Epidermal melanocyte (primary cell): Measurements from ENCODE around the gene PPP1R10.
"Not testable (repeated sequence)": the region's sequence is repeated elsewhere in the genome, so short reads cannot be mapped to it uniquely, and the experiment has no call there.

ENCODE experiments used
- DNase-seq: peaks from one replicate; pipeline ENCODE4 v3.0.0; 2011; ENCODE audit warnings: low spot score; ENCODE audit not compliant: insufficient read length

PPP1R10 gene

GRCh38 chr6:30616811-30617564 lies at the start of gene PPP1R10:
PPP1R10 (minus strand) TSS chr6:30617243; CDS start chr6:30609944, 7,299 bp downstream.
- peak; percentile 74 for DNase-seq

DNA sequence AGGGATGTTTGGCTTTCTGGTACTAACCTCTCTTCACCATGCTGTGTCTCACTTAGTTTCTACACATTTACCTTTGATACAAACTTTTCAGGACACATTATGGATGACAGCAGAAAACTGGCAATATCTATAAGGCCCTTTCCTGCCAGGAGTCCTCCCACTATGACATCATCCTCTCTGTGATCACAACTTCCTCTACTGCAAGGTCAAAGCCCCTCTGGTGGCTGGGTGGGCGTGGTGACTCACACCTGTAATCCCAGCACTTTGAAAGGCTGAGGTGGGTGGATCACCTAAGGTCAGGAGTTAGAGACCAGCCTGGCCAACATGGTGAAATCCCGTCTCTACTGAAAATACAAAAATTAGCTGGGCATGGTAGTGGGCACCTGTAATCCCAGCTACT lies 49.3 kb upstream of the PPP1R10 start:
- not testable (repeated sequence) for DNase-seq

- DNase-seq = no peak
These were observed 48.1 kb upstream of the PPP1R10 start for GRCh38 chr6:30664994-30665767.

DNA sequence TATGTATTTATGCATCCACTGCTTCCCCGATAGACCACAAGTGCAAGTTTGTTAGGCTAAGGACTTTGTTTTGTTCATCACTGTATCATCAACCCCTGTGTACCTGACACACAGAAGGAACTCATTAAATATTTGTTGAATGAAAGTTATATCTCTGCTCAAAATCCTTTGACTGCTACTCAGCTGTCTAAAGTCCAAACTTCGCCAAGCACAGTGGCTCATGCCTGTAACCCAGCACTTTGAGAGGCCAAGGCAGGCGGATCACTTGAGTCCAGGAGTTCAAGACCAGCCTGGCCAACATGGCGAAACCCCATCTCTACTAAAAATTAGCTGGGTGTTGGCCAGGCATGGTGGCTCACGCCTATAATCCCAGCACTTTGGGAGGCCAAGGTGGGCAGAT lies 40.9 kb upstream of the PPP1R10 start:
- DNase-seq = not testable (repeated sequence)

- no peak for DNase-seq
These were observed 40.4 kb upstream of the PPP1R10 start for GRCh38 chr6:30657454-30657853.

DNA sequence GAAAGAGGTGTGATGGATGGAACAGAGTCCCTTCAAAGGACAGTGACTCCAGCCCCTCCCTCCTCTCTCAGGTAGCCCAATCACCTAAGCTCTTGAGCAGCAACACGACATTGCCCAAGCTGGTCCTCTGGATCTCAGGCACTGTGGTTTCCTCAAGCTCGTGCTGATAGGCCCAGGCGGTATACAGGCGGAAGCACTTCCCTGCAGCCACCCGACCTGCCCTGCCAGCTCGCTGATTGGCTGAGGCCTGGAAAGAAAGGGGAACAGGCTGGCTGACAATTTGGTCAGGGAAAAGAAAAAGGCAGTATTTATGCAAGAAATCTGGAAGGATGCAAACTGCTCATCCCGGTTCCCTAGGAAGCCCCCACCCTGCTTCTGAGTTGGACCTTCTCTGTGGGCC lies 39.5 kb upstream of the PPP1R10 start:
- DNase-seq = no peak

DNA sequence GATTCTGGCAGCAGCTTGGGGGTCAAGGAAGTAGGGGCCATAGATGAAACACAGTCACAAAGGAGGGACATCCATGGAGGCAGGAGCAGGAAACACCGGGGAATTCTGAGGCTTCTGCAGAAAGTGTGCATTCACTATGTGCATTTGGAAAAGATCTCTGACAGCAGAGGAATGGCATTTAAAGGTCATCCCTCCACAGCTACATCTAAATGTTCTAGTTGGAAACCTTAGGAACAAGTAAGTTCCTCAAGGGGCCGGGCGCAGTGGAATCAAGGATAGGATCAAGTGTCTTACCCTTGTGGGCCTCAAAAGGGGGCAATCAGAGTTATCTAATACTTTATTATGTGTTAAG lies 38.7 kb upstream of the PPP1R10 start:
- DNase-seq = no peak

GRCh38 chr6:30654798-30655742 lies 38.0 kb upstream of the PPP1R10 start:
- DNase-seq = no peak

- DNase-seq = no peak
These were observed 34.1 kb upstream of the PPP1R10 start for GRCh38 chr6:30651143-30651542.

- peak; percentile 68 for DNase-seq
These were observed 30.4 kb upstream of the PPP1R10 start for GRCh38 chr6:30647242-30648116.

DNA sequence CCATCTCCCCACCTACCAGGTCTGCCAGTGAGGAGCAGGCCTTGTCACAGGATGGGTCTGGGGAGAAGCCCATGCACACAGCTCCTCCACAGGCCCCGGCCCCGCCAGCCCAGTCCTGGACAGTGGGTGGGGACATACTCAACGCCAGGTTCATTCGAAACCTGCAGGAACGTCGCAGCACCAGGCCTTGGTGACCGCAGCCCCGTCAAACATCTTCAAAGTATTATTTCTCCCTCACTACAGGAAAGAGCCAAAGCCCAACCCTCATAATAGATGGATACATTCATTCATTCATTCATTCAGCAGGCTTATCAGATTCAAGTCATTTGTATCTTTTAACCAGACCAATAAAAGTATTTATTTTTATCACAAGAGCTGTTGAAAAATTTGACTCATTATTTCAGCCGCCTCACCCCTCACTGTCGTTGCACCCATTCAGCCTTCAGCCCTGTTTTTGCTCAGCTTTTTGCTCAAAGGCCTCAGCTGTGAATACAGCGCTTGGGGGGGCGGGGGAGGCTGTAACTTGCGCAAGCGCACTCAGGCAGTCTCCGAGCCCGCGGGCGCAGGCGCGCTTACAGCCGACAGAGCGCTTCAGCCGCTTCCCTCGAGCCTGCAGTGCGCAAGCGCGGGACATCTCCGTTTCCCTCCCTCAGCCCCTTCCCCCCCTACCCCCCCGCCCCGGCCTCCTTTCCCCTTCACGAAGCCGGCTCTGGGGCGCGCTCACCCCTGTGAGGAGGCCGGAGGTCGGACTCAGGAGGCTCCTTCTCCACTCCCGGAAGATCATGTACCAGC lies 29.6 kb upstream of the PPP1R10 start, which contains the start of gene C6orf136:
C6orf136 (plus strand) TSS at position 684 of the 792 bp plus-strand sequence; CDS start at position 783, 99 bp downstream.
- DNase-seq = peak; percentile 97

- DNase-seq = no peak
These were observed 28.9 kb upstream of the PPP1R10 start for GRCh38 chr6:30645989-30646388.

DNA sequence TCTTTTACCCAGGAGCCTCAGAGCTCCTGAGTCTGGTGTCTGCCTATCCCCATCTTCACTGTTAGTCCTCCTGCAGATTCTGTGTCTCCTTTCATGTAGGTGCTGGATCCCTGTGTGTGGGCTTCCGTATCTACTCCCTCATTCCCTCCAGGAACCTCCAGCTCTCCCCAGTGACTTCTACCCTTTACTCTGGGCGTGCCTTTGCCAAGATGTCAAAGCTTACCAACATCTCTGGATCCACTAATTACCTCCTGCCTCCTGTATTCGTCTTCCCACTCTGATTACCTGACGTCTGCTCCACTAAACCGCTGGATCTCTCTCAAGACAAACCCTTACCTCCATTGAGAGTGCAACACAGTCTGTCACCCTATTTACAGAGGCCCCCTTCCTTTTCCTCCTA lies 27.7 kb upstream of the PPP1R10 start:
- no peak for DNase-seq

DNA sequence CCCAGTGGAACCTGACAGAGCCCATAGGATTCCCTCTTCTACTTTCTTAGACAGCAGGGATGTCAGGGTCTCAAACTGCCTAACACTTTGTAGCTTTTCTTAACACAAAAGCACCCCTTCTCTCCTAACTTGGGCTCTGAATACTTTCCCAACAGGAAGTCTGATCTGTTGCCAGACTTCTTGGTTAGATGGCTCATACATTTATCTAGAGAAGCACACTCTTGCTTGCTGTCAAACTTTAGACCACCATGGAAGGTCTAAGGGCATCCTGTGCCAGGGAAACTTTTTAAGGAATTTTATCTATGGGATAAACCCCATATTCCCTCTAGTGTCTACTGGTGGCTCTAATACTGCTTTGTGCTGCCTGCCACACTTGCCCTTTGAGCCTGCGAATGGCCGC lies 26.6 kb upstream of the PPP1R10 start:
- DNase-seq = no peak

DNA sequence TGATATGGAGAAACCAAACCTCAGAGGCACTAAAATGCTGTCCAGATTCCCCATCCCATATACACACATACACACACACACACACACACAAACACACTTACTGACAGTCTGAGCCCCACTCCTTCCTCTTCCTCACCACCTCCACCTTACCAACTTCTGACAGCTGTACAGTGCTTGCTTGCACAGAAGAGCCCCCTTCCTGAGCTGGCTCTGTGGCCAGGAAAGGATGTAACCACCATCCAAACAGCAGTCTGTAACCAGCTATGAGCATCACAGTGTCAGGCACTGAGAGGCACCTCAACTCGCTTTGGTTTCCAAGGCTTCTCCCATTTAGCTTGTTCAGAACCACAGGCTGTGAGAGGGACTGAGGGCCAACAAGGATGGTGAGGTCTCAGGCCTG lies 24.0 kb upstream of the PPP1R10 start:
- DNase-seq = no peak

DNA sequence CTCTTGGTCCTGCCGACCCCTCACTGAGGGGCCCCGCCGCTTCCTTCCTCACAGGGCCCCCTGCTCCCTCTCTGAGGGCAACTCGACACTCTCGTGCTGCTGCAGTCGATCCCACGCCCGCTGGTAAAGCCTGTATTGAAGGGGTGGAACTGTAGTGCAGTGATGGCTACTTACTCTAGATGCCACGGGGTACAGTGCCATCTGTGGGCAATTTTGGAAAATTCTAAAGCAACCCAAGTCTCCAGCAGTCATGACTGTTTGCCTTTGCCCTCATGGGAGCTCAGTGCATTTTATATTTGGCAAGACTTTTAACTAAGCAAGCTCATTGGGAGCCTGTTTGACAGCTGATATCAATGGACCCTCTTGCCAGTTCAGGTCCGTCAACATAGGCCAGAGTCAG lies 23.4 kb upstream of the PPP1R10 start:
- no peak for DNase-seq

DNA sequence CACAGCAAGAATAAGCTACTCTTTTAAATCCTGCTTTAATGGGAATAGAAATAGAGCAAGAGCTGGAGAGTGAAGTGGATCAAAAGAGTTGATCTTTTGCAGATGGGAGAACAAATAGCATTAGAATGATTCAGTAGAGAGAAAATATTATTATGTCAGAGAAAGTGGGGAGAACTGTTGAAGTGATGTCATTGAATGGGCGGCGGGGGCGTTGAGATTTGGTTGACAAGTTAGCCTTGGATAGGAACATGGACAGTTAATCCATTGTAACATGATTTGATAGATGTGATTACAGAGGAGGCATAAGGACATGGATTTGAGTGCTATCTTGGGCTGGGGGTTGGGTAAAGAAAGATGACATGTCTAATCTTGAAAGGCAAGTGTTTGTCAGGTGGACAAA lies 18.8 kb upstream of the PPP1R10 start:
- no peak for DNase-seq

- DNase-seq = peak; percentile 80
These were observed 9.7 kb upstream of the PPP1R10 start, which contains the start of gene ATAT1 for GRCh38 chr6:30626484-30627366. ATAT1 (plus strand) TSS chr6:30626874.

DNA sequence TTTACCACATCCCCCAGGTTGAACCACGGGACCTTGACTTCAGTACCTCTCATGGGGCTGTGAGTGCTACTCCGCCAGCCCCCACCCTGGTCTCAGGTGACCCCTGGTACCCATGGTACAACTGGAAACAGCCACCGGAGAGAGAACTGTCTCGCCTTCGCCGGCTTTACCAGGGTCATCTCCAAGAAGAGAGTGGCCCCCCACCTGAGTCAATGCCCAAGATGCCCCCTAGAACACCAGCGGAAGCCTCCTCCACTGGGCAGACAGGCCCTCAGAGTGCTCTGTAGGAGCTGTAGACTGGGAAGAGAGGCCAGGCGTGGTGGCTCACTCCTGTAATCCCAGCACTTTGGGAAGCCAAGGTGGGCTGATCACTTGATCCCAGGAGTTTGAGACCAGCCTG lies 8.5 kb upstream of the PPP1R10 start:
- DNase-seq = no peak
